ENCODE results near the gene SEC61A2.
A peak's percentile ranks its signal among the peaks of the same experiment; 100 is the strongest.

SEC61A2 gene

GRCh38 chr10:12195603-12196506 lies 66.4 kb downstream of the SEC61A2 start, which contains the start of the genes CDC123 and NUDT5:
CDC123 (plus strand) TSS chr10:12196188; CDS start chr10:12196246, 58 bp downstream.
NUDT5 (minus strand) TSS chr10:12195891; CDS start chr10:12186291, 9,600 bp downstream.
- no peak for DNase-seq (ENCODE audit: low read depth, low spot score)
- peak within 1 kb of the TSS; percentile 99 for H3K4me3 ChIP-seq (ENCODE audit: low read depth, low read length)
- TF ChIP-seq CTCF (IDR thresholded peaks at IDR 0.05; ENCODE audit: insufficient read depth, low read length, missing control alignments): peak; percentile 18
- ChIA-PET POLR2A (interaction anchor here (1.0 to 1.3 kb wide), 2 partner anchors 28 to 65 kb away, joined by 3 to 6 read pairs; no protein-coding TSS in a partner anchor), CTCF (interaction anchor here (0.8 to 16.7 kb wide), 6 partner anchors 9 to 878 kb away, joined by 3 to 156 read pairs (median 5); no protein-coding TSS in a partner anchor)

- no peak for TF ChIP-seq CTCF (IDR thresholded peaks at IDR 0.05; ENCODE audit: insufficient read depth, low read length, missing control alignments)
- no peak for DNase-seq (ENCODE audit: low read depth, low spot score)
- POLR2A ChIA-PET: interaction anchor here (1.0 to 1.3 kb wide), 2 partner anchors 29 to 66 kb away, joined by 3 to 6 read pairs; no protein-coding TSS in a partner anchor
- H3K4me3 ChIP-seq (ENCODE audit: low read depth, low read length): peak overlapping the region; percentile 99
- CTCF ChIA-PET: interaction anchor here (0.8 to 16.7 kb wide), 4 partner anchors 9 to 460 kb away, joined by 3 to 156 read pairs (median 3); no protein-coding TSS in a partner anchor
Observed at GRCh38 chr10:12196531-12197211, 67.2 kb downstream of the SEC61A2 start.

- no peak for TF ChIP-seq CTCF (IDR thresholded peaks at IDR 0.05; ENCODE audit: insufficient read depth, low read length, missing control alignments)
- POLR2A ChIA-PET: no interaction called here
Observed at GRCh38 chr10:12198156-12198555, 68.7 kb downstream of the SEC61A2 start.

GRCh38 chr10:12200850-12201249 lies 71.4 kb downstream of the SEC61A2 start:
- ChIA-PET CTCF (interaction anchor here (0.9 to 16.7 kb wide), 3 partner anchors 13 to 511 kb away, joined by 3 to 156 read pairs (median 4); no protein-coding TSS in a partner anchor), POLR2A (no interaction called here)
- no peak for TF ChIP-seq CTCF (IDR thresholded peaks at IDR 0.05; ENCODE audit: insufficient read depth, low read length, missing control alignments)
- H3K4me3 ChIP-seq (ENCODE audit: low read depth, low read length): no peak overlapping the region
- DNase-seq (ENCODE audit: low read depth, low spot score): no peak

More at GRCh38 chr10:12198156-12198555, 68.7 kb downstream of the SEC61A2 start:
- CTCF ChIA-PET: interaction anchor here (16.7 kb wide), 1 partner anchor 16 kb away, joined by 156 read pairs; no protein-coding TSS in a partner anchor
- no peak for DNase-seq (ENCODE audit: low read depth, low spot score)
- no peak overlapping the region; the same call in 1 of the 2 replicates for H3K4me3 ChIP-seq (ENCODE audit: low read depth, low read length)

GRCh38 chr10:12201543-12201942 lies 72.1 kb downstream of the SEC61A2 start:
- no peak for TF ChIP-seq CTCF (IDR thresholded peaks at IDR 0.05; ENCODE audit: insufficient read depth, low read length, missing control alignments)
- POLR2A ChIA-PET: no interaction called here
- DNase-seq (ENCODE audit: low read depth, low spot score): no peak
- H3K4me3 ChIP-seq (ENCODE audit: low read depth, low read length): no peak overlapping the region
- CTCF ChIA-PET: interaction anchor here (1.7 to 16.7 kb wide), 2 partner anchors 13 to 17 kb away, joined by 3 to 156 read pairs; no protein-coding TSS in a partner anchor
